GM12801 (cell line): ENCODE data around the gene CEACAM19.

Source experiments
- CTCF ChIP-seq: IDR thresholded peaks from one replicate; pipeline ENCODE4 v1.5.1; 2011; ENCODE audit warnings: control low read depth; ENCODE audit not compliant: insufficient read length; ENCODE audit errors: extremely low read depth

The CEACAM19 gene

GRCh38 chr19:44729516-44730033 lies 58.3 kb downstream of the CEACAM19 start:
- no peak for TF ChIP-seq CTCF

GRCh38 chr19:44731081-44731480 lies 59.8 kb downstream of the CEACAM19 start:
- no peak for TF ChIP-seq CTCF

- no peak for TF ChIP-seq CTCF
These were observed 60.3 kb downstream of the CEACAM19 start for GRCh38 chr19:44731622-44732021.

- TF ChIP-seq CTCF, result no peak
These were observed 61.1 kb downstream of the CEACAM19 start for GRCh38 chr19:44732235-44733014.
